Right kidney (tissue), 1 donor: ENCODE results near the gene YAP1.

Source experiments
- DNase-seq: peaks from one replicate; pipeline ENCODE4 v3.0.0-alpha.2; 2016

Gene YAP1

GRCh38 chr11:102276783-102277182 is 166.5 kb downstream of the YAP1 start:
- no peak for DNase-seq

DNA sequence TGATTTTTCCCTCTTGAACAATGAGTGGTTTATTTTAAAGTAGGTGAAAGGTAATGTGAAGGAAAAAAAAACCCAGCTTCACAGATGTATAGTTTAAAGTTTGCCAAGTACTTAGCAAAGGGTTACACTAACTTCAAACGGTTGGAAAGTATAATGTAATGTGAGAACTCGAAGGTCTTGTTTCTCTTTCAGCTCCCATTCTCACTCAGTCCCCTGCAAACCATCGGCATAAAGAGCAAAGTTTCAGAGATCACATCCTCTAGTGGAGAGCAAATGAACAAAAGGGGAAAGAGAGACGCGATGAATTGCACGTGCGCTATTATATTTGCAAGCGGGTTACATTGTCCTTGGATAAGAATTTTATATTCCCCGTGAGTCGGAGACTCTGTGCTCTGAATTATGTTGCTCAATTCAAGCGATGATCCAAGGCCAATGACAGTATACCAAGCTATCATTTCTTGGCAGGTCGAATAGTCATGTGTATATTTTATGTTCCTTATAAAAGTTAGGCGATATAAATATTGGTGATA is 169.5 kb downstream of the YAP1 start:
- DNase-seq, result peak; percentile 30

DNA sequence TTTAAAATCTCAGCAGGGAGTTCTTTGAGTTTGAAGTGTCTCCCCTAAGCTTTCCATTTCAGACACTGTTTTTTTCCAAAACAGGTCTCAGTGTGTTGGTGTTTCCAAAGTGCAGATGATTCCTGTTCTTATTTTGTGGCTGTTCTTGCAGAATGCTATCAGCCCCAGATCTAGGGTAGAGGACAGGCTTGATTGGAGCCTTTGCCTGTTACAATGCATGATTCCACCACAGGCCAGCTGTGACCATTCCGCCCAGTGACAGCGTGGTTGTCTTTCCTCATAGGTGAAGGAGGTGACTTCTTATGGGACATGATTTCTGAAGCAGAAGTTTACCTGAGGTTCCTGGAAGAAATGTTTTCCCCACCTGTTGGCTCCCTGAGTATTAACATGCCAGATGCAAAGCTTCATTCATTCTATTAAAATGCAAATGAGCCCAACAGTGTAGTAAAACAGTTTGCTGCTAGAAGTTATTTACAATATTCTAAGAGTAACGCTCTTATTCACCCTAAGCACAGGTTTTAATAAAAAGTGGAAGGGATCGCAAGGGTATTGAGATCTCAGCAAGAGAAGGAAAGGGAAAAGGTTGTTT is 170.1 kb downstream of the YAP1 start:
- DNase-seq, result peak; percentile 47
